Measurements from ENCODE around the gene LMNTD2.

LMNTD2 gene

DNA sequence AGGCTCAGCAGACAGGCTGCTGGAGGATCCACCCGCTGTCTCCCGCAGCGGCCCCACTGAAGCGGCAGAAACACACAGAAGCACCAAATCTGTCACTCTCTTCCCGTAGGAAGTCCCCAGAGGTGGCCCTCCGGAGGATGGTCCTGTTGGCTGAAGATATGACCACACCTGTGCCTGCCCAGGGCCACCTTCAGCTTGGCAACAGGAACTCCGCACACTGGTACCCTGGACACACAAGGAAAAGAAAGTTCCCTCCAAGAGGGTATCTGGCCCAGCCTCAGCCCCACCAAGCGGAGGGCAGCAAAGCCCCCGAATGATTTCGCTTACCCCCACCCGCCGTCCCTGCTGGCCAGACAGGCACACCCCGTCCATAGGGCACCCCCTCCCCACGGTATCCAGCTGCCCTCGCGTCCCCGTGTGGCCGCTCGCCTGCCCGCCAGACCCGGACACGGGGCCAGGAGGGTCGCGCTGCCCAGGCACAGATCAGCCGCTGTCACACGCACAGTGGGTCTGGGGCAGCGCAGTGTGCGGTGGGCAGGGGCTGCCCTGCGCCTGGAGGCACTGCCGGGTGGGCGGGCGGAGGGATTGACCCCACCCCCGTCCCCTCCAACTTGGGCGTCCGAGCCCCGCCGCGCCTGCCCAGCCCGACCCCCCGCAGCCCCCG, 7.2 kb upstream of the LMNTD2 start:
- DNase-seq (ENCODE audit: low spot score) = no peak

DNA sequence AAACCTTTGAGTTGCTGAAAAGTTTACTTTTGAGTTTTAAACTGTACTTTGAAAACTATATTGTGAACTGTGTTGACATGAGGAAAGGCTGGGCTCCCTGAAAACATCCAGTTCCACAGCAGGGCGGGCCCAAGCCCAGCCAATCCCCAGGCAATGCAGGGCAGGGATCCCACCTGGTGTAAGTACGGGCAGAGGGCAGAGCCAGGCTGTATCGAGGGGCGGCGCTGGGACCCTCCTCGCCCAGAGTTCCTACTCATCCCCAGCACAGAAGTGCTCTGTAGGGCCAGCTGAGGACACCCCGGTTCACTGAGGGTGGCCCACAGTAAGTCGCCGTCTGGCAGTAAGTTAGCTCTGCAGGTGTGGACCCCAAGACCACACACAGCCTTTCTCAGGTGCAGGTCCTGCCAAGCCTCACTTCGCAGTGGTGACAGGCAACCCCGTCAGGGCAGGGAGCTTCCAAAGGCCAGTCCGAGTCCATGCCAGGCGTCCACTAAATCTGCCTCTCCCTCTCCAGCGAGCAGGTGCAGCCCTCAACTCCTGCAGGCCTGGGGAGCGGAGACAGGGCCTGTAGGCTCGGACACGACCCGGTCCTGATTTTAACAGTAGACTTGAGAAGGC, 6.6 kb upstream of the LMNTD2 start:
- no peak for DNase-seq (ENCODE audit: low spot score)

GRCh38 chr11:565921-566509, 5.5 kb upstream of the LMNTD2 start:
- DNase-seq (ENCODE audit: low spot score) = no peak

DNA sequence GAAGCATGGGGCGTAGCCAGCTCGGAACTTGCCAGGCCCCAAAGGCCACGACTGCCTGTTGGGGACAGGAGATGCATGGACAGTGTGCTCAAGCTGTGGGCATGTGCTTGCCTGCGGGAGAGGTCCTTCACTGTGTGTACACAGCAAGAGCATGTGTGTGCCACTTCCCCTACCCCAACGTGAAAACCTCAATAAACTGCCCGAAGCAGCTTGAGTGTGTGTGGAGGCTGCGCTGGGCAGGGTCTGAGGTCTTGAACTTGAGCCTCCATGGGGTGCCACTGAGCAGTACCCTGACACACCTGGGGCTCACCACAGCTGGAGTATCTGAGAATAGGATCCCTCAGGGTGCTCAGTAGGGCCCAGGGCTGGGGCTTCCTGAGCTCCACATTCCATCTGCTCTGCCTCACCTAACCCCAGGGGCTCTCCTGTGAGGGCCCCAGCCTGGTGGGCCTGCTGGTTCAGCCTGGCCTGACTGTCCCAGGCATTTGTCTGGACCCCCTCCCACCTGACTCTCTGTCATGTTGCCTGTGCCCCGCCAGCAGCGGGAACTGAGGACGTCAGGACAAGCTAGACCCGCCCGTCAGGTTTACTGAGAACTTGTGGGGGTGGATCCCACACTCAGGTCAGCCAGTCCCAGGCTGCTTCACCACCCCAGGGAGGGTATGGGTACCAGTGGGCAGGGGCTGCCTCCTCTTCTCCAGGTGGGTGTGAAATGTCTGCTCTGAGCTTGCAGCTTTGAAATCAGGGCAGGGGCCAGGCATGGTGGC, 3.5 kb upstream of the LMNTD2 start:
- no peak for DNase-seq (ENCODE audit: low spot score)

GRCh38 chr11:563066-563811, 2.7 kb upstream of the LMNTD2 start:
- no peak for DNase-seq (ENCODE audit: low spot score)

- DNase-seq (ENCODE audit: low spot score) = no peak
These were observed 1.6 kb upstream of the LMNTD2 start for GRCh38 chr11:562046-562645.

- no peak for DNase-seq (ENCODE audit: low spot score)
These were observed 838 bp upstream of the LMNTD2 start for GRCh38 chr11:561148-562003.

DNA sequence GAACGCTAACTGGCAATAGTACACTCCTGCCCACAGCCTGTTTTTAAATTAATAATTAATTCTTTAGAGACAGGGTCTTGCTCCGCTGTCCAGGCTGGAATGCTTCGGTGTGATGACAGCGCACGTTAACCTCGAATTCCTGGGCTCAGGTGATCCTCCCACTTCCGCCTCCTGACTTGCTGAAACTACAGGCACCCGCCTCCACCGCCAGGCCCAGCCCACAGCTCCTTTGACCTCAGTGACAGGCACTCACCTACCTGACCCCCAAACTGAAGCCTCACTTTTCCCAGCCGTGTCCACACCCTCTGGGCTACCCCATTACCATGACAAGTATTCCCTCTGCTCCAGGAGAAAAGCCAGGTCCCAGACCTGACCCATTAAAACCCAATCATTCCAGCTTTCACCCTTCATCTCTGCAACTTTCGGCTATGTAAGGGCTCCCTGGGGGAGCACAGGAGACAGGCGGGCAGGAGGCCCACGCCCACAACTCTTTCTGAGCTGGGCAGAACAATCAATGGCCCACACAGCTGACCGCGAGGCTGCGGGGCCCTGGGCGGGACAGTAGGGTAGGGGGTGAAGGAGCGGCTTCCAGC, 730 bp downstream of the LMNTD2 start:
- DNase-seq (ENCODE audit: low spot score) = no peak

DNA sequence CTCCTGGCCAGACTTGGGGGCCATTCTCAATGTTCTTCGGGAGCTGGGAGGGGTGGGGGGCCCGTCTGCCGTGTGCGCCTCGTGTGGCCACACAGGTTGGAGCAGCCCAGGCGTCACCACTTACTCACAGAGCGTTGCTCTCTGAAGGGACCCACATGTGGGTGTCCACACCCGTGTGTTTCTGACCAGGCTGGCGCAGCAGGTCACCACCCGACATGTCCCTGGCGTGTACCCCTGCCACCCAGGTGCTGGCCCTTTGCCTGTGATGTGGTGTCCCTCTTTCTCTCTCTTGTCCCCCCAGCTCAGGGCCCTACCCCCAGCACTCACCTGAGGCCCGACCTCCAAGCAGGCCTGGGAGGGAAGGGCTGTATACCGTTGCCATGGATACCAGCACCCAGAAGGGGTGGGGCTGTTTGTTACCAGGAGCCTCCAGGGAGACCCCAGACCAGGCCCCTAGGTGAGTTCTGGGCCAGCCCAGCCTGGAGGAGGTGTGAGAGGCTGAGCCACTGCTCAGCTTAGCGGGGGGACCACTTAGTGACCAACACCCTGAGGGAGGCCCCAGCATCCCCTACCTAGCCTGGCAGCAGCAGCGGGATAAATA, 1.4 kb downstream of the LMNTD2 start:
- DNase-seq (ENCODE audit: low spot score) = no peak

DNA sequence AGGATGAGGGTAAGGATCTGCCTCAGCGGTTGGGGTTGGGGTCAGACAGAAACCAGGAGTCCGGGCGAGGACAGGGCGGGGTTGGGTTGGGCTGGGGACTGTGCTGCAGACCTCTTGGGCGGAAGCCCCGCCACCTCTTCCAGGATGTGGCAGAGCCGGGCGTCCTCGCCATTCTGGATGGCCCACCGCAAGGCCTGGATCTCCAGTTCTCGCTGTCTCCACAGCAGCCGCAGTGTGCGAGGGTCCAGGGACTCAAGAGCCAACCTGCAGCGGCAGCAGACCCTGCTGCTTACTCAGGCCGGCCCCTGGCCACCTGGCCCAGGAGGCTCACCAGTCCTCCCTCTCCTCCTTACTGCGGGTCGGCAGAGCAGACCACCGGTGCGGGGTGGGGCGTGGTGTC, 2.0 kb downstream of the LMNTD2 start:
- no peak for DNase-seq (ENCODE audit: low spot score)

- DNase-seq (ENCODE audit: low spot score) = no peak
These were observed 3.0 kb downstream of the LMNTD2 start for GRCh38 chr11:557328-558132.

- no peak for DNase-seq (ENCODE audit: low spot score)
These were observed 3.8 kb downstream of the LMNTD2 start for GRCh38 chr11:556662-557256.

DNA sequence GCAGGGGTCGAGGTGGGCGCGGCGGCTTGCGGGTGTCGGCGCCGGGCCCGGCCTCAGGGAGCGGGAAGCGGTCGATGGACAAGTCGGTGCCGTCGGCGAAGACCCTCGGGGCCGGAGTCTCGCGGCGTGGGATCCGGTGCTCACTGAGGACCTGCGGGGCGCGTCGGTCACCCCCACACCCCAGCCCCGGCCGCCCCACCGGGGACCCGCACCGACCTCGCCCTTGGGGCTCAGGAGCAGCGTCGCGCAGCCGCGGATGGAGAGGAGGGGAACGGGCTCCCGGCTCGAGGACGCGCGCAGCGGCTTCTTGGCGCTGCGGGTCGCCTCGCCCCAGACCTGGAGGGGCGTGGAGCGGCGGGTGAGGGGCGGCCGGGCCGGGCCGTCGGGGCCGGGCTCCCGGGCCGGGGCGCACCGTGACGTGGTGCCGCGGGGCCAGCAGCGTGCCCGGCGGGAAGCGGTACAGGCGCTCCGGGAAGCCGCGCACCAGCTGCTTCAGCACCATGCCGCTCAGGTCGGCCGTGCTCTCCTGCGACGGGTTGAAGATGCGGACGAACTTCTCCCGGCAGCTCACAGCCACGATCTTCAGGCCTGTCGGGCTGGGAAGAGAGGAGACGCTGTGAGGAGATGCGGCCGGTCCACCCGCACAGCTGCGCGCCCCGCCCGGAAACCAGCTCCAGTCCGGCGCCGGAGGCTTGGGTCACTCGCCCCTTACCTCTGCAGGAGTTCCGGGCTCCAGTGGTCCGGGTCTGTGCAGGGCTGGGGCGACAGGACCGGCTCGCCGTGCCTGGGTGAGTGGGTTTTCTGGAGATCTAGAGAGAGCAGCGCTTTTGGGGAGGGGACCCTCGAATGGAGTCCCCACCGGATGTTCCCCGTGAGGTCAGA, 4.5 kb downstream of the LMNTD2 start:
- DNase-seq (ENCODE audit: low spot score) = no peak

DNA sequence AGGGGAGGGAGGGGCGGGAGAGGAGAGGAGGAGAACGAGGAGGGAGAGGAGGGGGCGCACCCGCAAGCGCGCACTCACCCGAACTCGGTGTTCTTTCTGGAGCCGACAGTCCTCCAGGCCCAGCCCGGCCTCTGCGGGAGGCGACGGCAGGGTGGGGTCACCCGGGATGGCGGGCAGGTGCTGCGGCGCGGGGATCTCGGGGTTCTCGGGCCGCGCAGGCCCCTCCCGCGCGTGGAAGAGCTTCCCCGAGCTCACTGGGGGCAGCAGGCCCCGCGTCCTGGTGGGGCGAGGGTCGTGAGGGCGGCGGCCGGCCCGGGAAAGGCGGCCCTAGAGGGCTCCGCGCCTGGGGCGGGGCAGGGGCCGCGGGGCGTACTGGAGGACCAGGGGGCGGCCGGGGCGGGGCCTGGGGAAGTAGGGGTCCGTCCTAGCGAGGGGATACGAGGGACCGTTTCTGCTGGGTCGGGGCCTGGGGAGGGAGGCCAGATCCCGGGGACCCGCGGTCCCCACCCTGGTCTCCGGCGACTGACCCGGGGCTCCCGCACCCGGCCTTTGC, 5.2 kb downstream of the LMNTD2 start:
- DNase-seq (ENCODE audit: low spot score) = no peak

- DNase-seq (ENCODE audit: low spot score) = peak; percentile 84
These were observed 5.9 kb downstream of the LMNTD2 start for GRCh38 chr11:554428-555226.

GRCh38 chr11:553988-554340, 6.6 kb downstream of the LMNTD2 start:
- no peak for DNase-seq (ENCODE audit: low spot score)
